Left renal cortex interstitium (tissue), 4 donors: Measurements from ENCODE around the gene MBTPS1. TPM values are rescaled to one million over a fixed set of nuclear protein-coding genes. Genes with fewer than 3 reads are reported as not detected.

Experiments used
- DNase-seq, 4 donors: peaks; one replicate each; pipeline ENCODE4 v3.0.0-alpha.2; 2013; ENCODE audit warnings: low read depth in 4 of 4, low spot score in 2 of 4, missing footprints in 1 of 4
- polyA plus RNA-seq, 4 donors: library from polyadenylated mRNA; unstranded; fragments of 120-200 nt; gene quantifications; one replicate each; pipeline ENCODE4 v1.2.1, GENCODE V29; 2013; ENCODE audit not compliant: insufficient read length in 4 of 4

Gene MBTPS1
- polyA plus RNA-seq, 4 donors, result 106 to 121 (median 117) TPM

DNA sequence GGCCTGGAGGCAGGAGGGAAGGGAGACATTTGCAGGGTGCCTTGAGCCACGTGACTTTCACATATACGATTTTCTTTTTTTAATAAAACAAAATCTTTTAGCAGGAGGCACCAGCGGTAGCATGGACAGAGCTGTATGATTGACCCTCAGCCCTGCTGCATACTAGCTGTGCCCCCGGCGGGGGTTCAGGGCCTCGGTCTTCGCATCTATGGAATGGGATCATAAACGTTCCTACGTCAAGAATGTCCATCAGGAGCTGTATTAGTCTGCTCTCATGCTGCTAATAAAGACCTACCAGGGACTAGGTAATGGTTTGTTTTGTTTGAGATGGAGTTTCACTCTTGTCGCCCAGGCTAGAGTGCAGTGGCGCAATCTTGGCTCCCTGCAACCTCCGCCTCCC, 101.3 kb downstream of the MBTPS1 start:
- DNase-seq, result no peak

DNA sequence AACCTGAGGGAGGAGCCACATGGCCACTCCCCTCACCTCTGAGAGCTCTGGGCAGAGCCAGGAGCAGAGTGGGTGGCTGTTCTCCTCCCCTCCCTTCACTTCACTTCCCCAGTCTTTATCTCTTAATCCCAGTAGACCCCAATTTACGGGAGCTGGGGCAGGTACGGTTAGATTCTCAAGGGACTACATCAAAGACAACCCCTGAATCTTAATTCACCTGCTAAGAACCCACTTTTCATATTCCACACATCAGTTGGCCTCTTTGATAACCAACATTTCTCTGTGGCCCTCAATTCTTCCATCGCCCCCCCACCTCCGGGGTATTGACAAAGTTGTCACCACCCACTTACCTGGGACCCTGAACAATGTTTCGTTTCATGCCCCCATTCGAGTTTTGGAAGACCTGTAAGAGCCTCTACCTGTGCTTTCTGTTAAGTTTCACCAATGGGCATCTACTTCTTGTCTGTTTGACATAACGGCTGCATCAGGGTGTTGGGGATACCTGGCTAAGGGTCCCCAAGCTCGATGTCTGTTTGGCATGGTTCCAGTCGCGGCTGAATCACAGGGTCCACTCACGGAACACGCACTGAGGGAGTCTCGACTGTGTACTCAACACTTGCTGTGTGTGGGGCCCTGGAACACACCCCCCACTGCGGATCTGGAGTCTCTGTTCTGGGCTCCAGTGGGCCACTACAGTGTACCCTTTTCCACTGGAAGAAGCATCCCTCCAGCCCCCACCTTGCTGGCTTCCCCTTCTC, 102.0 kb downstream of the MBTPS1 start:
- no peak for DNase-seq

DNA sequence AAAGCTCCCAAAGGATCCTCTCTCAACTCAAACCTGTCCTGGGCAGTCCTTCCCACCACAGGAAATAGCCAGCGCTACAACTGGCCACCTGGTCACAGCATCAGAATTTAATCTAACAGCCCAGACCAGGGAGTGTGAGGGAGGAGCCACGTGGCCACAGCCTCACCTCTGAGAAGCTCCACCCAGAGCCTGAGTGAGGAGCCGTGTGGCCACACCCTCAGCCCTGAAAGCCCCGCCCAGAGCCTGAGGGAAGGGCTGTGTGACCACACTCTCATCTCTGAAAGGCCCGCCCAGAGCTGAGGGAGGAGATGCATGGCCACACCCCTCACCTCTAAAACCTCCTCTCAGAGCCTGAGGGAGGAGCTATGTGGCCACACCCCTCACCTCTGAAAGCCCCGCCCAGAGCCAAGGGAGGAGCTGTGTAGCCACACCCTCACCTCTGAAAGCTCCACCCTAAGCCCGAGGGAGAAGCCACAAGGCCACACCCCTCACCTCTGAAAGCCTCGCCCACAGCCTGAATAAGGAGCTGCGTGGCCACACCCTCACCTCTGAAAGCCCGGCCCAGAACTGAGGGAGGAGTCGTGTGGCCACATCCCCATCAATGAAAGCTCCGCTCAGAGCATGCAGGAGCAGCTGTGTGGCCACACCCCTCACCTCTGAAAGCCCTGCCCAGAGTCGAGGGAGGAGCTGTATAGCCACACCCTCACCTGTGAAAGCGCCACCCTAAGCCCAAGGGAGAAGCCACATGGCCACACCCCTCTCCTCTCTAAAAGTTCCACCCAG, 102.8 kb downstream of the MBTPS1 start:
- peak in 1 of 4 donors; percentile 13 for DNase-seq

DNA sequence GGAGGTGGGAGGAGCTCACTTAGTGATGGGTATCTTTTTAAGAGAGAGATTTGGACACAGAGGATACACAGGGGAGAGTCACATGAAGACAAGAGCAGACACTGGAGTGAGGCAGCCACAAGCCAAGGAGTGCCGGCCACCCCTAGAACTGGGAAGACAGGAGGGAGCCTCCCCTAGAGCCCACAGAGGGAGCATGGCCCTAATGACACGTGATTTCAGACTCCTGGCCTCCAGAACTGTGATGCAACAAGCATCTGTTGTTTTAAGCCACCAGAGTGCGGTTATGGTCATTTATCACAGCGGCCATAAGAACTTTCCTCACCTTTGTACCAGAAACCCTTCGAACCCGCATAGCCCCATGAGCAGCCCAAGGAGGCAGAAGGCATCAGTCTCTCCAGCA, 107.5 kb downstream of the MBTPS1 start:
- DNase-seq, result no peak

DNA sequence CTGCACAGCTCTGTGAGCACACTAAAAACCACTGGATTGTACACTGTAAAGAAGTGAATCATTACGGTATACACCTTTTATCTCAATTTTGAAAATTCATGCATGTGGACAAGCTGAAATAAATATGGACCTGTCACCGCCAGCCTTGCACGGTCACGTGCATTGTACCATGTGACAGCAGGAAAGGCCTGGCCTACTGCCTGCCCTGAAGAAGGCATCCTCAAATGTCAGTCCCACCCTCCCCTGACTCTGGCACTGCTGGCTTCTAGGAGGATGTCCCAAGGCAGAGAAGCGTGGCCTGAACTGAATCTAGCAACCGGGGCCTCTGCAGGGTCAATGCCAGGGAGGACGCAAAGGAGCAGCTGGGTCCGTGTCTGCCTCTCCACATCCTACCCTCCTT, 108.8 kb downstream of the MBTPS1 start:
- DNase-seq, result peak in 1 of 4 donors; percentile 20

DNA sequence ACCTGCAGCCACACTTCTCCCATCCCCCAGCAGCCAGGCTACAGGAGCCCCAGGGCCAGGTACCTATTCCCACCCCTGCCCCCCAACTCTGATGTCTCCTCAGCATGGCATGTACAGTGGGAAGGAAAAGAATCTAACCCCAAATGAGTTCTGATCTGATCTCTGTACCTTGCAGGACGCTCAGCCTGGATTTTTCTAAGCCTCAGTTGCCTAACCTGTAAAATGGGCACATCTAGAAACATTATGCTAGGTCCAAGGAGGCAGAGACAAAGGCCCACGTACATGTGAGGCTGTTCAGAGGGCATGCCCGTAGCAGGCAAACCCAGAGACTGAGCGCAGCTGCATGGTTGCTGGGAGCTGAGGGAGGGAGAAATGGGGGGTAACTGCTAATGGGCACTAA, 109.2 kb downstream of the MBTPS1 start:
- DNase-seq, result no peak

DNA sequence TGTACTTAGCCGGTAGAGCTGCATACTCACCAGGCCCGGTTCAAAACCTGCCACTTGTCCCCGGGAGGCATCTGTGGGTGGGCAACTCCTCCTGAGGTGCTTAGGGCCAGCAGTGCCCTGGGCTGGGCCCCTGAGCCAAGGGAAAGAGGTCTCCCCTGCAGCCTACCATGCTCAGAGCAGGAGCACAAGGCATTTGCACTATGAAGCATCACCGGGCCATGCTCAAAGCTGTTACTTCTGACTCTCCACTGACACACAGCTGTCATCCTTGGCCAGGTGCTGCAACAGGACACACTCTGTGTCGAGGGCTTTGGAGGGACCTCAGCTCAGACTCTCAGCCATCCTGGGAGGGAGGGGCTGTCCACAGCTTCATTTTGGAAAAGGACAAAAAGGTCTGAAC, 111.4 kb downstream of the MBTPS1 start:
- DNase-seq, result no peak

DNA sequence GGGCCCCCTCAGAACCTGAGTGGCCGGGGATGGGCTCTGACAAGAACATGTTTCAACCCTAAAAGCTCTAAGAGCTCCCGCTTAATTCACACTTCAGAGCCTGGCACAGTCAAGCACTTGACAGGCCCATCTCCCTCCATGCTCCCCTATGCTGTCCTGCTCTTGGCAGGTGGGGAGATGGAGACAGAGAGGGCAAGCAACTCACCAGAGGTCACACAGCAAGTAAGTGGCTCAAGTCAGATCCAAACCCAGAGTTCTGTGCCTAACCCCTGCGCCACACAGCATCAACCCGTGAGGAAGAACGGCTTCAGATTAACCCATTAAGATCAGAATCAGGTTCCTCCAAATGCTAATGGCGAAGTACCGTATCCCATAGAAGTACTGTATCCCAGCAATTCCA, 112.3 kb downstream of the MBTPS1 start:
- no peak for DNase-seq

Other genes with a start within 250 kb of the MBTPS1 start
- gene MLYCD, start 217.8 kb downstream of the MBTPS1 start, polyA plus RNA-seq, result 1 to 10 TPM; 3.9 to 5.7 (median 5.0) TPM
- gene OSGIN1, start 163.7 kb downstream of the MBTPS1 start, polyA plus RNA-seq, result under 1 TPM; 0.23 to 0.64 (median 0.45) TPM
- 1 to 10 TPM; 2.2 to 4.2 (median 3.4) TPM for gene NECAB2, start 148.7 kb downstream of the MBTPS1 start, polyA plus RNA-seq
- gene SLC38A8, start 74.1 kb downstream of the MBTPS1 start, polyA plus RNA-seq, result under 1 TPM in 1 of 4 donors, not detected in 3; 0.14 TPM
- gene HSDL1, start 28.2 kb upstream of the MBTPS1 start, polyA plus RNA-seq, result 10 to 100 TPM; 44.3 to 47.8 (median 46.3) TPM
- gene DNAAF1, start 28.4 kb upstream of the MBTPS1 start, polyA plus RNA-seq, result 1 to 10 TPM; 2.7 to 9.0 (median 5.2) TPM
- 10 to 100 TPM; 28.1 to 70.0 (median 43.5) TPM for gene TAF1C, start 70.1 kb upstream of the MBTPS1 start, polyA plus RNA-seq
- under 1 TPM in 3 of 4 donors, not detected in 1; 0.27 to 0.51 (median 0.31) TPM for gene ADAD2, start 74.2 kb upstream of the MBTPS1 start, polyA plus RNA-seq
- gene KCNG4, start 123.1 kb upstream of the MBTPS1 start, polyA plus RNA-seq, result under 1 TPM in 2 of 4 donors, not detected in 2; 0.08 to 0.10 TPM
- 1 to 10 TPM; 3.1 to 4.3 (median 3.6) TPM for gene WFDC1, start 177.9 kb upstream of the MBTPS1 start, polyA plus RNA-seq